Sigmoid colon (tissue), 7 donors: Measurements from ENCODE around the gene CDC42EP3. TPM values are rescaled to one million over a fixed set of nuclear protein-coding genes. Genes with fewer than 3 reads are reported as not detected.

Source experiments
- DNase-seq: peaks from one replicate; pipeline ENCODE4 v3.0.0-alpha.2; 2019
- H3K27ac ChIP-seq, 4 donors: fragments of 200-600 bp; sonication (generic); one replicate each; pipeline ENCODE4 v1.5.1; 2016 to 2019; ENCODE audit warnings: mild to moderate bottlenecking in 1 of 4
- H3K27me3 ChIP-seq, 3 donors: fragments of 200-600 bp; sonication (generic); one replicate each; pipeline ENCODE4 v1.5.1; 2019; ENCODE audit warnings: mild to moderate bottlenecking in 1 of 3
- H3K36me3 ChIP-seq, 4 donors: fragments of 200-600 bp; sonication (generic); one replicate each; pipeline ENCODE4 v1.5.1; 2016 to 2019
- H3K4me1 ChIP-seq, 4 donors: fragments of 200-600 bp; sonication (generic); one replicate each; pipeline ENCODE4 v1.5.1; 2017 to 2019
- H3K4me3 ChIP-seq, 4 donors: fragments of 200-600 bp; sonication (generic); one replicate each; pipeline ENCODE4 v1.5.1; 2017 to 2019; ENCODE audit warnings: mild to moderate bottlenecking in 2 of 4, moderate library complexity in 1 of 4
- H3K9me3 ChIP-seq, 4 donors: fragments of 200-600 bp in 3 of 4; sonication (generic) in 3 of 4; one replicate each; pipeline versions ENCODE4 v1.5.1 to v1.6.1; 2013 to 2019
- CTCF ChIP-seq, 4 experiments: fragments of 450-650 bp in 3 of 4; fragments of 200-600 bp in 1 of 4; IDR thresholded peaks; one replicate each; pipeline ENCODE4 v1.5.1; 2016 to 2019; ENCODE audit warnings: antibody characterized with exemption in 4 of 4, mild to moderate bottlenecking in 3 of 4, moderate library complexity in 2 of 4
- EP300 ChIP-seq, 4 donors: sonication (generic); formaldehyde crosslinking; IDR thresholded peaks; one replicate each; pipeline ENCODE4 v1.6.1; 2017; ENCODE audit warnings: antibody characterized with exemption in 4 of 4
- POLR2A ChIP-seq, 2 donors: fragments of 450-650 bp; IDR thresholded peaks; one replicate each; pipeline ENCODE4 v1.6.1; 2016; ENCODE audit warnings: antibody characterized with exemption in 2 of 2, mild to moderate bottlenecking in 2 of 2, moderate library complexity in 2 of 2
- POLR2AphosphoS5 ChIP-seq, 4 donors: sonication (generic); formaldehyde crosslinking; IDR thresholded peaks; one replicate each; pipeline ENCODE4 v1.6.1; 2017; ENCODE audit warnings: antibody characterized with exemption in 4 of 4
- WGBS, 2 donors: extraction: QIAGEN DNeasy Blood & Tissue Kit; methylation state at CpG; one replicate each; pipeline ENCODE4 v1.1.7; 2013; 5-methylcytosine and 5-hydroxymethylcytosine counted together
- intact Hi-C: fragments of 100-400 bp; cut with DNase I; formaldehyde crosslinking; loops from one replicate; pipeline ENCODE4 v1.15.1; 2023
- polyA plus RNA-seq, 3 donors: library from polyadenylated mRNA; stranded (reverse); fragments of 200-250 nt; gene quantifications; one replicate each; pipeline ENCODE4 v1.2.3, GENCODE V29; 2013
- total RNA-seq, 4 donors: library from RNA; depleted of rRNA; stranded (reverse); fragments of >200 nt; gene quantifications; one replicate each; pipeline ENCODE4 v1.1.0, GENCODE V29; 2016
- donor health status: healthy with polysubstance abuse.
- donor health status: Bipolar disorder and iron deficiency.
- donor health status: healthy.

CDC42EP3 gene
- total and polyA plus RNA-seq, 7 donors, result 10.9 to 84.5 (median 41.1) TPM

GRCh38 chr2:37669446-37669845, 2.0 kb downstream of the CDC42EP3 start:
- Histone ChIP-seq H3K27me3 (no peaks in the 10 kb centered on the region), H3K4me3 (peak overlapping the region; percentile 83 to 97 (median 94)), H3K4me1 (peaks cover 0 to 68% (median 43%) of the 10 kb centered on the region in 4 donors), H3K9me3 (no peaks in the 10 kb centered on the region), H3K36me3 (no peaks in the 10 kb centered on the region), H3K27ac (peak overlapping the region; percentile 93 to 99 (median 96))
- TF ChIP-seq CTCF (IDR thresholded peaks at IDR 0.05) (no peak), POLR2AphosphoS5 (IDR thresholded peaks at IDR 0.05) (peak in 1 of 4 donors; percentile 8)
- 49 to 72% methylated on average over 3 of the region's 3 CpGs for WGBS, 2 donors
- DNase-seq, result no peak
- intact Hi-C loops, result loop anchor here (5.0 kb wide), 1 partner anchor 272 kb away; no protein-coding TSS in a partner anchor

- Histone ChIP-seq H3K27me3 (no peaks in the 10 kb centered on the region), H3K4me1 (peaks cover 0 to 80% (median 58%) of the 10 kb centered on the region in 4 donors), H3K36me3 (no peaks in the 10 kb centered on the region), H3K27ac (peak overlapping the region in 3 of 4 donors; percentile 45 to 99 (median 98)), H3K4me3 (peak overlapping the region in 2 of 4 donors; percentile 96 to 97), H3K9me3 (no peaks in the 10 kb centered on the region)
- no peak for DNase-seq
- intact Hi-C loops, result loop anchor here (5.0 kb wide), 1 partner anchor 270 kb away; no protein-coding TSS in a partner anchor
- no peak for TF ChIP-seq EP300 (IDR thresholded peaks at IDR 0.05)
- WGBS, 2 donors, result 88 to 89% methylated on average over 2 of the region's 2 CpGs
Measured at GRCh38 chr2:37667704-37668103, 3.7 kb downstream of the CDC42EP3 start.

- peak overlapping the region; percentile 3 to 99 (median 72) for H3K27ac ChIP-seq
- TF ChIP-seq POLR2A (IDR thresholded peaks at IDR 0.05) (no peak), POLR2AphosphoS5 (IDR thresholded peaks at IDR 0.05) (no peak), EP300 (IDR thresholded peaks at IDR 0.05) (no peak), CTCF (IDR thresholded peaks at IDR 0.05) (no peak)
- WGBS, 2 donors, result 87 to 90% methylated on average over 2 of the region's 2 CpGs
Measured at GRCh38 chr2:37666772-37667171, 4.7 kb downstream of the CDC42EP3 start.

GRCh38 chr2:37665604-37666362, 5.7 kb downstream of the CDC42EP3 start:
- no peak for DNase-seq
- peak overlapping the region; percentile 39 to 99 (median 72) for H3K27ac ChIP-seq
- TF ChIP-seq EP300 (IDR thresholded peaks at IDR 0.05), result peak in 1 of 4 donors; percentile 2
- TF ChIP-seq POLR2A (IDR thresholded peaks at IDR 0.05), result no peak
- peak in 1 of 4 donors; percentile 26 for TF ChIP-seq POLR2AphosphoS5 (IDR thresholded peaks at IDR 0.05)
- no peaks in the 10 kb centered on the region for H3K36me3 ChIP-seq
- peaks cover 0 to 95% (median 76%) of the 10 kb centered on the region in 4 donors for H3K4me1 ChIP-seq
- H3K9me3 ChIP-seq, result no peaks in the 10 kb centered on the region
- WGBS, 2 donors, result 77 to 89% methylated on average over 11 of the region's 11 CpGs
- peak overlapping the region in 2 of 4 donors; percentile 5 to 6 for H3K4me3 ChIP-seq
- intact Hi-C loops, result loop anchor here (5.0 kb wide), 1 partner anchor 268 kb away; no protein-coding TSS in a partner anchor
- H3K27me3 ChIP-seq, result no peaks in the 10 kb centered on the region

More at GRCh38 chr2:37666772-37667171, 4.7 kb downstream of the CDC42EP3 start:
- Histone ChIP-seq H3K4me1 (peaks cover 0 to 87% (median 66%) of the 10 kb centered on the region in 4 donors), H3K4me3 (peak overlapping the region in 1 of 4 donors; percentile 96), H3K9me3 (no peaks in the 10 kb centered on the region), H3K27me3 (no peaks in the 10 kb centered on the region), H3K36me3 (no peaks in the 10 kb centered on the region)
- intact Hi-C loops, result loop anchor here (5.0 kb wide), 1 partner anchor 269 kb away; no protein-coding TSS in a partner anchor
- DNase-seq, result no peak

- Histone ChIP-seq H3K27me3 (no peaks in the 10 kb centered on the region), H3K9me3 (no peaks in the 10 kb centered on the region), H3K4me3 (no peak overlapping the region), H3K36me3 (no peaks in the 10 kb centered on the region), H3K27ac (peak overlapping the region; percentile 39 to 99 (median 72)), H3K4me1 (peaks cover 0 to 98% (median 83%) of the 10 kb centered on the region in 4 donors)
- DNase-seq, result no peak
- 97% methylated on average over 2 of the region's 2 CpGs for WGBS, 2 donors
- TF ChIP-seq POLR2AphosphoS5 (IDR thresholded peaks at IDR 0.05) (no peak), EP300 (IDR thresholded peaks at IDR 0.05) (no peak), CTCF (IDR thresholded peaks at IDR 0.05) (no peak), POLR2A (IDR thresholded peaks at IDR 0.05) (no peak)
- intact Hi-C loops, result loop anchor here (5.0 kb wide), 1 partner anchor 268 kb away; no protein-coding TSS in a partner anchor
Measured at GRCh38 chr2:37665043-37665442, 6.4 kb downstream of the CDC42EP3 start.
